ENCODE results near the gene MTRF1L.
"Not testable (repeated sequence)": the region's sequence is repeated elsewhere in the genome, so short reads cannot be mapped to it uniquely, and the experiment has no call there.

The MTRF1L gene

DNA sequence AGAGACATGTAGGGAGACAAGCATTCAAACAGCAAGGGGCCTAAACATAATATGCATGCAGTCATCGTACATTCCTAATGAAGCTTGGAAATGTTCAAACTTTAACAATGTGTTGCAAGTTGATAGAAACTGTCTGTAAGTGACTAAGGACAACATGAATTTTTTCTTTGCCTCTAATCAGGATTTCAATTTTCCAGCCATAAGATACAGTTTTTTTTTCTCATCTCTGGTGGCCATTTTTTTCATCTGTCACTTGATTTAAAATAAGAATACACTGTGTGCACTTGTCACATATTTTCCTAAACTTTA, 22.2 kb upstream of the MTRF1L start:
- Mint-ChIP-seq H3K36me3 (ENCODE audit: low read depth) (no peaks in the 10 kb centered on the region), H3K4me3 (no peak overlapping the region), H3K9me3 (no peaks in the 10 kb centered on the region), H3K27ac (no peak overlapping the region), H3K4me1 (no peaks in the 10 kb centered on the region), H3K27me3 (peaks cover 17% of the 10 kb centered on the region)
- DNase-seq (no peak), ATAC-seq (no peak)

DNA sequence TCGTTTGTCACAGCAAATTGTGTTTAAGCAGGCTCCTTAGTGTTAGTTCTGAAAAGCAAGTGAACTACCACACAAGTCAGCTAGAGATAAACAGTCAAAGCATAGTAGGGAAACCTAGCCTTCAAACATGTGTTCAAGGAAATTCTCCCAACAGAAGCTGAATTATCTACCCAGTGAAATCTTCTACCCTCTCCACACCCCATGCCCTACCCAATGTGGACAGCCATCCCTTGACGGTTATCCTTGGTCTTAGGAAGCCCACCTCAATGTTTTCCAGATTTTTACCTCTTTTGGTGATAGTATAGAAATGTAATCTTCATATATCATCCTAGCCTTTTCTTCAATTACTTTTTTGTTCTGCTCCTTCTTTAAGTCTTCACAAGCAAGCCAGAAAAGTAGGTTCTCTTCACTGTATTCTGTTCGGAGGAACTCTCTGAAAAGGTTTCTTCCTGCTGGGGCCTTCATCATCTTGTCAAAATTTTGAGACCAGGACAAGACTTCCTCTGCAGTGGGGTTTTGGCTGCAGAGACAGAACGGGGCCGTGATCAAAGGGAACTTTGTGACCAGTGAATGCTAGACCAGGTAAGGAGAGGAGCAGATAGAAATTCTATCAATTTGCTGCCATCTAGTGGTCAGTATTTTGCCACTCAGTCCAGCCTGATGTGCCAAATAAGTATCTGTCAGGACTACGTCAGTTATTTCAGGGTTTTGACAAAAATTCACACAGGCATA, 21.6 kb upstream of the MTRF1L start:
- Mint-ChIP-seq H3K36me3 (ENCODE audit: low read depth) (no peaks in the 10 kb centered on the region), H3K27me3 (peaks cover 17% of the 10 kb centered on the region), H3K4me1 (no peaks in the 10 kb centered on the region), H3K9me3 (no peaks in the 10 kb centered on the region), H3K4me3 (no peak overlapping the region), H3K27ac (no peak overlapping the region)
- ATAC-seq (peak; percentile 93), DNase-seq (peak; percentile 14)

DNA sequence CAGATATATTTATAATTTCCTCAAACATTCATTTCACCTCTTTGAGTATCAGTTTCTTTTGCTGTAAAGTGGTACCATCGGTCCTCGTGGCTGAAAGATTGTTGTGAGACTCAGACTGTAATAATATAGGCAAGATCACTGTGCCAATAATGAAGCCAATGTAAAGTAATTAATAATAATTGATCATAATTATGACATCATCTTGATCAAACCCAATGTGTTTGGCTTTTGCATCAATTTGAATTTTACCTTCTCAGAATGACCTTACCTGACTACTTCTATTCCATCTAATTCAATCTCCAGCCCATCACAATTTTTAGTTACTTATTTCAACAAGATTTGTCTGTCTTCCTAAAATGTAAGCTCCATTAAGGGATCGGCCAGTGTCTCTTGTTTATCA, 15.8 kb upstream of the MTRF1L start:
- Mint-ChIP-seq H3K4me1 (no peaks in the 10 kb centered on the region), H3K27me3 (peaks cover 17% of the 10 kb centered on the region), H3K36me3 (ENCODE audit: low read depth) (no peaks in the 10 kb centered on the region), H3K4me3 (no peak overlapping the region), H3K27ac (no peak overlapping the region), H3K9me3 (no peaks in the 10 kb centered on the region)
- no peak for DNase-seq
- ATAC-seq = no peak

DNA sequence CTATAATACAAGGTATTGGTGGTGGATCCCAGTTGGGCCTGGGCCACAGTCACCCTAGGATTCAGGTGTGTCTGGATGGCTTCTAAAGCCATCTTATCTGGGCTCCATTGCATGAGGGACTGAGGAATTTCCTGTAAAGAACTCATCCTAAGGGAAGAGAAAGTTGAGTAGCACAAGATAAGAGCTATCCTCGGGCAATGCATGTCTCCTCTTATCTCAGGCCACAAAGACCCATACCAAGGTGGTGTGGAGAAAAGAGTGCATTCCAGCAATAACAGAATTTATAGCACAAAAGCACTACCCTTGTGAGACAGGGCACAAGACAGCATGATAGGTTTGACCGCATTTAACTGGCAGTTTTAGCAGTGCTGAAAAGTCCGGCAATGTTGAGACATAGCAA, 14.3 kb upstream of the MTRF1L start:
- H3K9me3 Mint-ChIP-seq = no peaks in the 10 kb centered on the region
- H3K27ac Mint-ChIP-seq = no peak overlapping the region
- no peak for DNase-seq
- no peaks in the 10 kb centered on the region for H3K36me3 Mint-ChIP-seq (ENCODE audit: low read depth)
- no peak for ATAC-seq
- H3K4me3 Mint-ChIP-seq = no peak overlapping the region
- peaks cover 13% of the 10 kb centered on the region for H3K27me3 Mint-ChIP-seq
- H3K4me1 Mint-ChIP-seq = no peaks in the 10 kb centered on the region

GRCh38 chr6:153015094-153015640, 12.7 kb upstream of the MTRF1L start:
- no peak for ATAC-seq

DNA sequence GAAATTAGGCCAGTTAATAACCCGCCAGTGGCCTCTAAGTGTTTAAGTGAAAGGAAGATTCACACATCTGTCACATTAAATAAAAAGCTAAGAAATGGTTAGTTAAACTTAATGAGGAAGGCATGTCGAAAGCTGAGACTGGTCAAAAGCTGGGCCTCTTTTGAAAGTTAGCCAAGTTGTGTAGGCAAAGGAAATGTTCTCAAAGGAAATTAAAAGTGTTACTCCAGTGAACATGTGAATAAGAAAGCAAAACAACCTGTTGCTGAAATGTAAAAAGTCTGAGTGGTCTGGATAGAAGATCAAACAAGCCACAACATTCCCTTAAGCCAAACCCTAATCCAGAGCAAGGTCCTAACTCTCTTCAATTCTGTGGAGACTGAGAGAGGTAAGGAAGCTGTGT, 10.9 kb upstream of the MTRF1L start:
- no peak for ATAC-seq
- H3K27ac Mint-ChIP-seq = no peak overlapping the region
- H3K27me3 Mint-ChIP-seq = peaks cover 9% of the 10 kb centered on the region
- H3K36me3 Mint-ChIP-seq (ENCODE audit: low read depth) = no peaks in the 10 kb centered on the region
- no peak for DNase-seq
- no peaks in the 10 kb centered on the region for H3K9me3 Mint-ChIP-seq
- H3K4me1 Mint-ChIP-seq = no peaks in the 10 kb centered on the region
- no peak overlapping the region for H3K4me3 Mint-ChIP-seq

More at GRCh38 chr6:153015094-153015640, 12.7 kb upstream of the MTRF1L start:
- Mint-ChIP-seq H3K4me3 (no peak overlapping the region), H3K27me3 (peaks cover 10% of the 10 kb centered on the region), H3K27ac (no peak overlapping the region), H3K36me3 (ENCODE audit: low read depth) (no peaks in the 10 kb centered on the region), H3K4me1 (no peaks in the 10 kb centered on the region), H3K9me3 (no peaks in the 10 kb centered on the region)
- DNase-seq = no peak

DNA sequence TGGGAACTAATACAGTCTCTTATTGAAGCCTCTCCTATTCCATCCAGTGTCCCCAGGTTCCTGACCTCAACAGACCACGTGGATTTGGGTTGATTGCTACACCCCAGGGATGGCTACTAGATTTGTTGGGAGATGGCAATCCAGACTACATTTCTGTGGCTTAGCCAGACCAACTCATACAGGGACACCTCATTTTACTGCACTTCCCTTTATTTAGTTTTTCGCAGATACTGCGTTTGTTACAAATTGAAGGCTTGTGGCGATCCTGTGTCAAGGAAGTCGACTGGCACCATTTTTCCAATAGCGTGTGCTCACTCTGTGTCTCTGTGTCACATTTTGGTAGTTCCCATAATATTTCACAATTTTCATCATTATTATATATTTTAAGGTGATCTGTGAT, 10.3 kb upstream of the MTRF1L start:
- Mint-ChIP-seq H3K27me3 (peaks cover 6% of the 10 kb centered on the region), H3K36me3 (ENCODE audit: low read depth) (no peaks in the 10 kb centered on the region), H3K27ac (no peak overlapping the region), H3K9me3 (no peaks in the 10 kb centered on the region), H3K4me3 (no peak overlapping the region), H3K4me1 (no peaks in the 10 kb centered on the region)
- ATAC-seq (no peak), DNase-seq (no peak)

- Mint-ChIP-seq H3K4me3 (peak overlapping the region; percentile 93), H3K27ac (peak overlapping the region; percentile 84), H3K4me1 (peaks cover 34% of the 10 kb centered on the region), H3K36me3 (ENCODE audit: low read depth) (peaks cover 22% of the 10 kb centered on the region), H3K27me3 (no peaks in the 10 kb centered on the region), H3K9me3 (peaks cover 4% of the 10 kb centered on the region)
- no peak for DNase-seq
- no peak for ATAC-seq
These were observed 819 bp upstream of the MTRF1L start for GRCh38 chr6:153003366-153003690.

DNA sequence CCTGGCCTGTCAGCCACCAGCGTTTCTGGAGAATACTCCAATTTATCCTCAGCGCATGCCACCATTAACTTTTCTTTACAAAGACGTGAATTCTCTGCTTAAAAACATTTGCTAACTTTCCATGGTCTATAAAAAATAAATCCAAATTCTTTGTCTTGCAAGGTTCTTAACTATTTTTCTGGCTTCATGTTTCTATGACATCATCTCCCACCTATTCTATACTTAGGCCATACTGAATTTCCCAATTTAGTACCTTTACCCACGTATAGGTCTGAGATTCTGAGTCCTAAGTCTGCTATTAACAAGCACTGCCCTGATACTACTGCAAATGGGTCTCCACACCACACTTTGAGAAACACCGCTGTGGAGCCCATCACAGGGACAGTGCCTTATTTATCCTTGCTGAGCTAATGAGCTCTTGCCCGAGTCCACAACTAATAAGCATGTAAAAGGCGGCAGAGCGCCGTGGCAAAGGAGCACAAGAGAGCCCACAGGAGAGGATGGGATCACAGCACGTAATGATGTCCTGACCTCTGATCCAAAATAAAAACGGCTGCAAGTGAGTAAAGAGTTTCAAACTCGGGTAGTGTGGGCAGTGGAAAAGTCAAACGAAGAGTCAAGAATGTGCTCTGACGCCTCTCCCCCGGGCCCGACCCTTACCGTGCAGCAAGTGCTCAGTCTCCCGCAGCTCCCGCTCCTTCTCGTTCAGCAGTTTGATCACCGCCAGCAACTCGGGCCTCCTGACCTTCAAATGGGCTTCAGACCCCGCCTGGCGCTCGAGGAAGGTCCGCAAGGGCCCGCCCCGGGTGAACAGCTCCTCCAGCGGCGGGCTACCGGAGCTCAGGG, 519 bp downstream of the MTRF1L start:
- Mint-ChIP-seq H3K36me3 (ENCODE audit: low read depth) (peaks cover 31% of the 10 kb centered on the region), H3K9me3 (peaks cover 4% of the 10 kb centered on the region), H3K27ac (peak overlapping the region; percentile 72), H3K4me3 (peak overlapping the region; percentile 93), H3K27me3 (no peaks in the 10 kb centered on the region), H3K4me1 (peaks cover 42% of the 10 kb centered on the region)
- DNase-seq = no peak
- ATAC-seq = peak; percentile 26

GRCh38 chr6:153000790-153001189, 1.7 kb downstream of the MTRF1L start:
- Mint-ChIP-seq H3K4me1 (peaks cover 50% of the 10 kb centered on the region), H3K27ac (peak overlapping the region; percentile 72), H3K4me3 (peak overlapping the region; percentile 93)

DNA sequence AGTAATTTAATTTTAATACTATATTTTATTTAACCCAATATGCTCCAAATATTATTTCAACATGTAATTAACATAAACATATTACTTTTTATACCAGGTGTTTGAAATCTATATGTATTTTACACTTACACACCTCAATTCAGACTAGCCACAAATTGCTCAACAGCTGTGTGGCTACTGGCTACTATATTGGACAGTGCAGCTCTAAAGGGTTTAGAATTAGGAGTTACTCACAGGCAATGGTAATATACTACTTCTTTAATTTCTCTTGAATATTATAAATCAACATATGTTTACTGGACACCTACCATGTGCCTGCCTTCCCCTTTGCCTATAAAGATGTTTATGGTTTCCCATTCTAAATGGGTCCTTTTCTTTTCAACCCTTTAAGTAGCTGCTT, 2.3 kb downstream of the MTRF1L start:
- DNase-seq = no peak
- Mint-ChIP-seq H3K9me3 (peaks cover 4% of the 10 kb centered on the region), H3K36me3 (ENCODE audit: low read depth) (peaks cover 38% of the 10 kb centered on the region), H3K4me3 (peak overlapping the region; percentile 93), H3K4me1 (peaks cover 54% of the 10 kb centered on the region), H3K27ac (no peak overlapping the region), H3K27me3 (no peaks in the 10 kb centered on the region)
- no peak for ATAC-seq

More at GRCh38 chr6:153000790-153001189, 1.7 kb downstream of the MTRF1L start:
- not testable (repeated sequence) for DNase-seq, H3K27me3 Mint-ChIP-seq, ATAC-seq, H3K9me3 Mint-ChIP-seq
- peaks cover 38% of the 10 kb centered on the region for H3K36me3 Mint-ChIP-seq (ENCODE audit: low read depth)

DNA sequence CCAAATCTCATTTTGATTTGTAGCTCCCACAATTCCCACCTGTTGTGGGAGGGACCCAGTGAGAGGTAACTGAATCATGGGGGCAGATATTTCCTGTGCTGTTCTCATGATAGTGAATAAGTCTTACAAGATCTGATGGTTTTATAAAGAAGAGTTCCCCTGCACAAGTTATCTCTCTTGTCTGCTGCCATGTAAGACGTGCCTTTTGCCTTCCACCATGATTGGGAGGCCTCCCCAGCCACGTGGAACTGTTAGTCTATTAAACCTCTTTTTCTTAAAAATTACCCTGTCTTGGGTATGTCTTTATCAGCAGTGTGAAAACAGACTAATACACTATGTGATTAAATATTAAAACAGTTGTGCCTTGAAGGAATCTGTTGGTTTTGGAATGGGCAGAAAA, 3.0 kb downstream of the MTRF1L start:
- not testable (repeated sequence) for H3K27me3 Mint-ChIP-seq, DNase-seq, ATAC-seq, H3K9me3 Mint-ChIP-seq
- H3K36me3 Mint-ChIP-seq (ENCODE audit: low read depth) = peaks cover 41% of the 10 kb centered on the region
- H3K4me3 Mint-ChIP-seq = peak overlapping the region; percentile 56
- peak overlapping the region; percentile 16 for H3K27ac Mint-ChIP-seq
- H3K4me1 Mint-ChIP-seq = peaks cover 54% of the 10 kb centered on the region

- Mint-ChIP-seq H3K9me3 (no peaks in the 10 kb centered on the region), H3K27ac (no peak overlapping the region), H3K4me3 (no peak overlapping the region), H3K36me3 (ENCODE audit: low read depth) (peaks cover 50% of the 10 kb centered on the region), H3K27me3 (no peaks in the 10 kb centered on the region), H3K4me1 (peaks cover 30% of the 10 kb centered on the region)
- DNase-seq (no peak), ATAC-seq (no peak)
These were observed 8.7 kb downstream of the MTRF1L start for GRCh38 chr6:152993847-152994246.

DNA sequence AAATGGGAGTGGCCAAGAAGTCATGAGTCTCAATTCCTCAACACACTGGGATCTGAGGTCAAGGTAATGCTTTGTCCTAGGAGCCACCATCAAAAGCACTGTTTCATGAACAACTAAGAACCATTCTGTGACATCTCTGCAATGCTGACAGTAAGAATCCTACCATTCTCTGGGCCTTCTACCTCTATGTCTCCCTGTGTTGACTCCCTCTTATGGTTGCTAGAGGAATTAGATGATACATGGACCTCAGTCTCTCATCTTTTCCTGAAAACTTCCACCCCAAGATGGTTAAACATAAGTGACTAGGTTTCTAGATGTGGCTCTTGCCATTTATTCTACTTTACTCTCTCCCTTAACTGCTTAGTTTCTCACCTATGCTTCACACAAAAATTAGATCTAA, 9.1 kb downstream of the MTRF1L start:
- Mint-ChIP-seq H3K4me3 (no peak overlapping the region), H3K9me3 (no peaks in the 10 kb centered on the region), H3K36me3 (ENCODE audit: low read depth) (peaks cover 49% of the 10 kb centered on the region), H3K27ac (no peak overlapping the region), H3K4me1 (peaks cover 30% of the 10 kb centered on the region), H3K27me3 (no peaks in the 10 kb centered on the region)
- DNase-seq = no peak
- no peak for ATAC-seq

DNA sequence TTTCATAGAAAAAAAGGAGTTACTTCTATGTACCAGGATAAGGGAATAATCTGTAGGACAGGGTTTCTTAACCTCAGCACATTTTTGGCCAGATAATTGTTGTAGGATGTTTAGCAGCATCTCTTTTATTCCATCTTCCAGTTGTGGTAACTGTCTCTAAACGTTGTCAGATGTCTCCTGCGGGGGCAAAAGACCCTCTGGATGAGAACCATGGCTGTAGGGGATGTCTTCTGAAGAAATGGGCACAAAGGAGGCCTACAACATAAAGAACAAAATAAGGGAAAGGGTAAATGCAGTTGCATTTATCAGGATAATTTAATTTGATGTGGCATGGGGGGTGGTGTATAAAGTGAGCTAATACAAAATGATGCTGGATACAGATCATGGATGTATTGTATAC, 15.5 kb downstream of the MTRF1L start:
- peaks cover 35% of the 10 kb centered on the region for H3K4me1 Mint-ChIP-seq
- no peak for DNase-seq
- peaks cover 31% of the 10 kb centered on the region for H3K36me3 Mint-ChIP-seq (ENCODE audit: low read depth)
- peaks cover 4% of the 10 kb centered on the region for H3K27me3 Mint-ChIP-seq
- H3K27ac Mint-ChIP-seq = peak overlapping the region; percentile 50
- no peak for ATAC-seq
- no peak overlapping the region for H3K4me3 Mint-ChIP-seq
- H3K9me3 Mint-ChIP-seq = no peaks in the 10 kb centered on the region
